Neural cell (in vitro differentiated cells): Measurements from ENCODE around the gene TRPM3. TPM values are rescaled to one million over a fixed set of nuclear protein-coding genes. Genes with fewer than 3 reads are reported as not detected.

ENCODE experiments used
- H2AFZ ChIP-seq: fragments of 200-600, 300-800 bp; sonication (generic), shearing (Covaris generic); 2 replicates; pipeline ENCODE4 v1.6.0; 2014; ENCODE audit warnings: low read depth, mild to moderate bottlenecking, antibody characterized with exemption, low read length, moderate library complexity
- H3F3A ChIP-seq: fragments of 200-600 bp; shearing (Covaris generic); 2 replicates; pipeline ENCODE4 v1.6.1; 2016; ENCODE audit warnings: mild to moderate bottlenecking, moderate library complexity, mixed read lengths, antibody characterized with exemption, low read length; ENCODE audit not compliant: insufficient read depth, poor library complexity, severe bottlenecking
- H3K27ac ChIP-seq: fragments of 200-600, 300-800 bp; sonication (generic), shearing (Covaris generic); 2 replicates; pipeline ENCODE4 v1.5.1; 2014; ENCODE audit warnings: mild to moderate bottlenecking, low read length, moderate library complexity
- H3K27me3 ChIP-seq: fragments of 300-800, 200-600 bp; sonication (generic), shearing (Covaris generic); 2 replicates; pipeline ENCODE4 v1.6.0; 2014; ENCODE audit warnings: mild to moderate bottlenecking, low read depth, low read length, moderate library complexity; ENCODE audit not compliant: insufficient read depth
- H3K36me3 ChIP-seq: fragments of 300-800, 200-600 bp; sonication (generic), shearing (Covaris generic); 2 replicates; pipeline ENCODE4 v1.5.1; 2014; ENCODE audit warnings: mild to moderate bottlenecking, antibody characterized with exemption, low read length, moderate library complexity; ENCODE audit not compliant: insufficient read depth
- H3K4me2 ChIP-seq: fragments of 300-800, 200-600 bp; sonication (generic), shearing (Covaris generic); 2 replicates; pipeline ENCODE4 v1.6.0; 2014; ENCODE audit warnings: mild to moderate bottlenecking, low read length
- H3K4me3 ChIP-seq: fragments of 300-800, 200-600 bp; sonication (generic), shearing (Covaris generic); 2 replicates; pipeline ENCODE4 v1.5.1; 2014; ENCODE audit warnings: mild to moderate bottlenecking, low read length, moderate library complexity
- H3K79me2 ChIP-seq: fragments of 200-600 bp; shearing (Covaris generic); replicated peaks from 2 replicates; pipeline ENCODE4 v1.6.0; 2014; ENCODE audit warnings: mild to moderate bottlenecking, low read length, moderate library complexity; ENCODE audit not compliant: insufficient read depth
- H3K9ac ChIP-seq: fragments of 300-800, 200-600 bp; sonication (generic), shearing (Covaris generic); 2 replicates; pipeline ENCODE4 v1.6.1; 2016; ENCODE audit warnings: mild to moderate bottlenecking, low read length, mixed read lengths
- H3K9me2 ChIP-seq: fragments of 200-600 bp; shearing (Covaris generic); 2 replicates; pipeline ENCODE4 v1.6.1; 2016; ENCODE audit warnings: mild to moderate bottlenecking, low read length, mixed read lengths; ENCODE audit not compliant: insufficient read depth
- H3K9me3 ChIP-seq: fragments of 200-600, 300-800 bp; sonication (generic), shearing (Covaris generic); 2 replicates; pipeline ENCODE4 v1.6.1; 2016; ENCODE audit warnings: mild to moderate bottlenecking, mixed run types, low read length, moderate library complexity, mixed read lengths
- H4K20me1 ChIP-seq: fragments of 200-600 bp; shearing (Covaris generic); 2 replicates; pipeline ENCODE4 v1.6.1; 2016; ENCODE audit warnings: mild to moderate bottlenecking, mixed run types; ENCODE audit not compliant: insufficient read depth
- EP300 ChIP-seq: fragments of 450-650 bp; conservative IDR thresholded peaks from 2 replicates; pipeline ENCODE4 v1.6.1; 2014; ENCODE audit warnings: antibody characterized with exemption, mild to moderate bottlenecking, moderate library complexity; ENCODE audit not compliant: poor library complexity, severe bottlenecking
- EZH2 ChIP-seq: fragments of 200-600, 300-800 bp; shearing (Covaris generic), sonication (generic); IDR thresholded peaks from 2 replicates; pipeline ENCODE4 v1.6.1; 2014; ENCODE audit warnings: antibody characterized with exemption, low read length, borderline replicate concordance, mild to moderate bottlenecking; ENCODE audit not compliant: insufficient read depth, poor library complexity, severe bottlenecking
- MXI1 ChIP-seq: fragments of 450-650 bp; conservative IDR thresholded peaks from 2 replicates; pipeline ENCODE4 v1.6.1; 2014; ENCODE audit warnings: antibody characterized with exemption, mild to moderate bottlenecking; ENCODE audit not compliant: poor library complexity, severe bottlenecking
- POLR2AphosphoS5 ChIP-seq: IDR thresholded peaks from 2 replicates; pipeline ENCODE4 v1.6.1; 2012
- RAD21 ChIP-seq: fragments of 450-650 bp; conservative IDR thresholded peaks from 2 replicates; pipeline ENCODE4 v1.6.1; 2014; ENCODE audit warnings: antibody characterized with exemption, mild to moderate bottlenecking, moderate library complexity
- SMC3 ChIP-seq: fragments of 450-650 bp; conservative IDR thresholded peaks from 2 replicates; pipeline ENCODE4 v1.6.1; 2014; ENCODE audit warnings: antibody characterized with exemption, mild to moderate bottlenecking, moderate library complexity; ENCODE audit not compliant: poor library complexity
- TAF1 ChIP-seq: IDR thresholded peaks from 2 replicates; pipeline ENCODE4 v1.6.1; 2012; ENCODE audit warnings: low read depth
- polyA plus RNA-seq: library from polyadenylated mRNA; depleted of rRNA; stranded (reverse); fragments of >200 nt; gene quantifications from 2 replicates; pipeline ENCODE4 v1.2.3, GENCODE V29; 2014
- TF ChIP-seq, protein P1 (sequence below): fragments of 450-650 bp; IDR thresholded peaks from 2 replicates; pipeline ENCODE4 v1.5.1; 2014; ENCODE audit warnings: antibody characterized with exemption, mild to moderate bottlenecking, moderate library complexity; ENCODE audit not compliant: poor library complexity, severe bottlenecking
- TF ChIP-seq, protein P2 (sequence below): IDR thresholded peaks from 2 replicates; pipeline ENCODE4 v1.6.1; 2012; ENCODE audit warnings: borderline replicate concordance

The TRPM3 gene
- polyA plus RNA-seq, 1 donor from 2014 or later, result 1.3 TPM

DNA sequence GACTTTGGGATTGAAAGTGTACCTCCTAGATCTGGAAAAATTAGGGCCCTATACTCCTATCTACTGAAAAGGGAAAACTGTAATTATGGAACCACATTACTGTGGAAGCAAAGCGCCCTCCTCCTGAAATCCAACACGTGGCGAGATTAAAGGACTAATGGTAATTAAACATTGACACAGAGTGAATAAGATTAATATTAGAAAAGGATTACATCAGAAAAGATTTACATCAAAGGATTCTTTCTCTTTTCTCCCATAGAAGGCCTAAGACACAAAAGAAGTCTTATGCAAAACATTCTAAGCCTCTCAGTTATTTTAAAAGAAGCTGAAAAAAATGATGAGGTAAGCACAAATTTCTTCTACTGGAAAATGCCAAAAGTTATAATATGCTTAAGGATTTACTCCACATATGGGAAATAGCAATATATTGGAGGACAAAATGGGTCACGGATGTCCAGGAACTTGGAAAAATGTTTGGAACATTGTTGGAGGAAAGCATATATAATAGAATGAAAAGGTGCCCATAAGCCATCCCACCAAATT is 227.8 kb downstream of the TRPM3 start:
- Histone ChIP-seq H2AFZ (no peak overlapping the region), H3K9me3 (no peaks in the 10 kb centered on the region), H3K9ac (no peak overlapping the region), H3K4me3 (no peak overlapping the region), H3K9me2 (no peaks in the 10 kb centered on the region), H3K79me2 (no peaks in the 10 kb centered on the region), H3K4me2 (no peak overlapping the region), H3F3A (no peaks in the 10 kb centered on the region), H3K36me3 (no peaks in the 10 kb centered on the region), H3K27ac (no peak overlapping the region), H3K27me3 (no peaks in the 10 kb centered on the region), H4K20me1 (no peaks in the 10 kb centered on the region)
- TF ChIP-seq MXI1 (no peak), POLR2AphosphoS5 (no peak), TAF1 (no peak), SMC3 (no peak), RAD21 (no peak), EP300 (no peak)
- TF ChIP-seq, protein P1, sequence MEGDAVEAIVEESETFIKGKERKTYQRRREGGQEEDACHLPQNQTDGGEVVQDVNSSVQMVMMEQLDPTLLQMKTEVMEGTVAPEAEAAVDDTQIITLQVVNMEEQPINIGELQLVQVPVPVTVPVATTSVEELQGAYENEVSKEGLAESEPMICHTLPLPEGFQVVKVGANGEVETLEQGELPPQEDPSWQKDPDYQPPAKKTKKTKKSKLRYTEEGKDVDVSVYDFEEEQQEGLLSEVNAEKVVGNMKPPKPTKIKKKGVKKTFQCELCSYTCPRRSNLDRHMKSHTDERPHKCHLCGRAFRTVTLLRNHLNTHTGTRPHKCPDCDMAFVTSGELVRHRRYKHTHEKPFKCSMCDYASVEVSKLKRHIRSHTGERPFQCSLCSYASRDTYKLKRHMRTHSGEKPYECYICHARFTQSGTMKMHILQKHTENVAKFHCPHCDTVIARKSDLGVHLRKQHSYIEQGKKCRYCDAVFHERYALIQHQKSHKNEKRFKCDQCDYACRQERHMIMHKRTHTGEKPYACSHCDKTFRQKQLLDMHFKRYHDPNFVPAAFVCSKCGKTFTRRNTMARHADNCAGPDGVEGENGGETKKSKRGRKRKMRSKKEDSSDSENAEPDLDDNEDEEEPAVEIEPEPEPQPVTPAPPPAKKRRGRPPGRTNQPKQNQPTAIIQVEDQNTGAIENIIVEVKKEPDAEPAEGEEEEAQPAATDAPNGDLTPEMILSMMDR, result no peak
- TF ChIP-seq, protein P2, sequence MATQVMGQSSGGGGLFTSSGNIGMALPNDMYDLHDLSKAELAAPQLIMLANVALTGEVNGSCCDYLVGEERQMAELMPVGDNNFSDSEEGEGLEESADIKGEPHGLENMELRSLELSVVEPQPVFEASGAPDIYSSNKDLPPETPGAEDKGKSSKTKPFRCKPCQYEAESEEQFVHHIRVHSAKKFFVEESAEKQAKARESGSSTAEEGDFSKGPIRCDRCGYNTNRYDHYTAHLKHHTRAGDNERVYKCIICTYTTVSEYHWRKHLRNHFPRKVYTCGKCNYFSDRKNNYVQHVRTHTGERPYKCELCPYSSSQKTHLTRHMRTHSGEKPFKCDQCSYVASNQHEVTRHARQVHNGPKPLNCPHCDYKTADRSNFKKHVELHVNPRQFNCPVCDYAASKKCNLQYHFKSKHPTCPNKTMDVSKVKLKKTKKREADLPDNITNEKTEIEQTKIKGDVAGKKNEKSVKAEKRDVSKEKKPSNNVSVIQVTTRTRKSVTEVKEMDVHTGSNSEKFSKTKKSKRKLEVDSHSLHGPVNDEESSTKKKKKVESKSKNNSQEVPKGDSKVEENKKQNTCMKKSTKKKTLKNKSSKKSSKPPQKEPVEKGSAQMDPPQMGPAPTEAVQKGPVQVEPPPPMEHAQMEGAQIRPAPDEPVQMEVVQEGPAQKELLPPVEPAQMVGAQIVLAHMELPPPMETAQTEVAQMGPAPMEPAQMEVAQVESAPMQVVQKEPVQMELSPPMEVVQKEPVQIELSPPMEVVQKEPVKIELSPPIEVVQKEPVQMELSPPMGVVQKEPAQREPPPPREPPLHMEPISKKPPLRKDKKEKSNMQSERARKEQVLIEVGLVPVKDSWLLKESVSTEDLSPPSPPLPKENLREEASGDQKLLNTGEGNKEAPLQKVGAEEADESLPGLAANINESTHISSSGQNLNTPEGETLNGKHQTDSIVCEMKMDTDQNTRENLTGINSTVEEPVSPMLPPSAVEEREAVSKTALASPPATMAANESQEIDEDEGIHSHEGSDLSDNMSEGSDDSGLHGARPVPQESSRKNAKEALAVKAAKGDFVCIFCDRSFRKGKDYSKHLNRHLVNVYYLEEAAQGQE, result no peak

DNA sequence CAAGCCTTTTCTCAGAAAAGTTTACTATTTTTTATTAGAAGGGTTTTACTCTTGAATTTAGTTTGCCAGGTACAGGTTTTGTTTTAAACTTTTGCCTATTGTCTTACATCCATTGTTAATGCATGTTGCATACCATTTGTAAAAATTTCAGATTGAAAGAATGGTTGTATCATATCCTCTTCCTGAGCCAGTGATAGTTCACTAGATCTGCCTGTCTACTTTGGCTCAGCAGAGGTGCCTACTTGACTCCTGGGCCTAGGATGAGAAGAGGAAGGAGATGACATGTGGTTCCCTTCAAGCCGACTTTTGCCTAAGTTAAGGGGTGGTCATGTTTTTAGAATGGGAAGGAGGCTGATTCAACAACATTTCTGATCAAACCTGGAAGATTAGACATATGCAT is 232.9 kb downstream of the TRPM3 start:
- TF ChIP-seq TAF1 (no peak), SMC3 (no peak), EP300 (no peak), RAD21 (no peak), EZH2 (no peak), POLR2AphosphoS5 (no peak), MXI1 (no peak)
- TF ChIP-seq, protein P1, result no peak
- TF ChIP-seq, protein P2, result no peak
- Histone ChIP-seq H3K4me3 (no peak overlapping the region), H4K20me1 (no peaks in the 10 kb centered on the region), H3K27me3 (no peaks in the 10 kb centered on the region), H3F3A (no peaks in the 10 kb centered on the region), H3K9me3 (no peaks in the 10 kb centered on the region), H3K9me2 (no peaks in the 10 kb centered on the region), H3K27ac (no peak overlapping the region), H3K9ac (no peak overlapping the region), H3K79me2 (no peaks in the 10 kb centered on the region), H3K36me3 (no peaks in the 10 kb centered on the region), H3K4me2 (no peak overlapping the region), H2AFZ (no peak overlapping the region)
